ENCODE measurements around the gene MAMLD1. TPM values are rescaled to one million over a fixed set of nuclear protein-coding genes. Genes with fewer than 3 reads are reported as not detected.

MAMLD1 gene
- total and polyA plus RNA-seq, 12 donors, result 1.2 to 4.2 (median 2.3) TPM

GRCh38 chrX:150405006-150405405 lies 41.9 kb downstream of the MAMLD1 start:
- intact Hi-C loops (cut with DNase I), result no loop called here
- Histone ChIP-seq H3K27me3 (no peaks in the 10 kb centered on the region), H3K27ac (no peak overlapping the region), H3K4me1 (peaks cover 0 to 11% (median 4%) of the 10 kb centered on the region in 9 donors), H3K9me3 (no peaks in the 10 kb centered on the region), H3K4me3 (no peak overlapping the region), H3K36me3 (no peaks in the 10 kb centered on the region)
- DNase-seq (no peak), ATAC-seq (no peak)
- 57 to 65% methylated on average over 1 of the region's 1 CpG for WGBS, 2 donors
- no peak for TF ChIP-seq CTCF (IDR thresholded peaks at IDR 0.05)

GRCh38 chrX:150405576-150405975 lies 42.5 kb downstream of the MAMLD1 start:
- intact Hi-C loops (cut with DNase I), result no loop called here
- WGBS, 2 donors, result 59 to 66% methylated on average over 4 of the region's 4 CpGs

GRCh38 chrX:150406596-150406995 lies 43.5 kb downstream of the MAMLD1 start:
- 92 to 93% methylated on average over 6 of the region's 6 CpGs for WGBS, 2 donors
- no peak overlapping the region for H3K27ac ChIP-seq
- no peaks in the 10 kb centered on the region for H3K36me3 ChIP-seq
- no peaks in the 10 kb centered on the region for H3K27me3 ChIP-seq
- no peak for DNase-seq
- no peak for TF ChIP-seq CTCF (IDR thresholded peaks at IDR 0.05)
- H3K4me1 ChIP-seq, result peaks cover 0 to 15% (median 10%) of the 10 kb centered on the region in 9 donors
- no peaks in the 10 kb centered on the region for H3K9me3 ChIP-seq
- intact Hi-C loops (cut with DNase I), result no loop called here
- no peak overlapping the region for H3K4me3 ChIP-seq
- no peak for ATAC-seq

More at GRCh38 chrX:150405576-150405975, 42.5 kb downstream of the MAMLD1 start:
- ATAC-seq (no peak), DNase-seq (no peak)
- Histone ChIP-seq H3K4me1 (peaks cover 0 to 15% (median 10%) of the 10 kb centered on the region in 9 donors), H3K27ac (no peak overlapping the region), H3K27me3 (no peaks in the 10 kb centered on the region), H3K36me3 (no peaks in the 10 kb centered on the region), H3K4me3 (no peak overlapping the region), H3K9me3 (no peaks in the 10 kb centered on the region)
- peak in 2 of 9 donors; percentile 5 to 15 for TF ChIP-seq CTCF (IDR thresholded peaks at IDR 0.05)

- Histone ChIP-seq H3K27me3 (no peaks in the 10 kb centered on the region), H3K9me3 (no peaks in the 10 kb centered on the region), H3K36me3 (no peaks in the 10 kb centered on the region), H3K27ac (no peak overlapping the region), H3K4me1 (peaks cover 0 to 15% (median 10%) of the 10 kb centered on the region in 9 donors), H3K4me3 (no peak overlapping the region)
- no peak for DNase-seq
- intact Hi-C loops (cut with DNase I), result no loop called here
- no peak for TF ChIP-seq CTCF (IDR thresholded peaks at IDR 0.05)
- ATAC-seq, result no peak
- WGBS, 2 donors, result 66 to 92% methylated on average over 5 of the region's 5 CpGs
Observed at GRCh38 chrX:150408007-150408406, 44.9 kb downstream of the MAMLD1 start.

All from heart right ventricle (tissue), 16 donors.